ENCODE results near the gene PTX3. TPM values are rescaled to one million over a fixed set of nuclear protein-coding genes. Genes with fewer than 3 reads are reported as not detected.

The PTX3 gene
- 1 to 10 TPM; 1.2 to 2.1 TPM for total RNA-seq
- long read RNA-seq: 0 reads

GRCh38 chr3:157436583-157437291 is at the start of gene PTX3:
Gene PTX3, plus strand, starts transcription at chr3:157436850. Its CDS starts 84 bp downstream, at chr3:157436934.
- ATAC-seq: no peak
- DNase-seq: peak in 1 of 2 donors; percentile 7
- intact Hi-C loops (cut with DNase I, micrococcal nuclease): no loop called here

- DNase-seq: no peak
- intact Hi-C loops (cut with DNase I, micrococcal nuclease): no loop called here
- ATAC-seq: no peak
These were observed 48.8 kb upstream of the PTX3 start for GRCh38 chr3:157387708-157388435.

GRCh38 chr3:157388976-157389375 is 47.7 kb upstream of the PTX3 start:
- ATAC-seq: no peak
- no peak for DNase-seq
- intact Hi-C loops (cut with DNase I, micrococcal nuclease): no loop called here

GRCh38 chr3:157390713-157391515 is 45.7 kb upstream of the PTX3 start:
- intact Hi-C loops (cut with DNase I, micrococcal nuclease): no loop called here
- no peak for ATAC-seq
- DNase-seq: no peak

GRCh38 chr3:157392104-157392503 is 44.5 kb upstream of the PTX3 start:
- no peak for DNase-seq
- intact Hi-C loops (cut with DNase I, micrococcal nuclease): no loop called here
- ATAC-seq: no peak

GRCh38 chr3:157393113-157393512 is 43.5 kb upstream of the PTX3 start:
- intact Hi-C loops (cut with DNase I, micrococcal nuclease): no loop called here
- DNase-seq: no peak
- no peak for ATAC-seq

- DNase-seq: no peak
- no peak for ATAC-seq
- intact Hi-C loops (cut with DNase I, micrococcal nuclease): no loop called here
These were observed 42.2 kb upstream of the PTX3 start for GRCh38 chr3:157394411-157394810.

GRCh38 chr3:157398598-157398997 is 38.1 kb upstream of the PTX3 start:
- intact Hi-C loops (cut with DNase I, micrococcal nuclease): no loop called here
- ATAC-seq: no peak
- DNase-seq: no peak

- intact Hi-C loops (cut with DNase I, micrococcal nuclease): no loop called here
- no peak for DNase-seq
- no peak for ATAC-seq
These were observed 32.3 kb upstream of the PTX3 start for GRCh38 chr3:157404381-157404780.

- ATAC-seq (no peak), DNase-seq (no peak)
- intact Hi-C loops (cut with DNase I, micrococcal nuclease): no loop called here
These were observed 31.2 kb upstream of the PTX3 start for GRCh38 chr3:157405457-157405856.

GRCh38 chr3:157406394-157406793 is 30.3 kb upstream of the PTX3 start:
- intact Hi-C loops (cut with DNase I, micrococcal nuclease): no loop called here
- DNase-seq: no peak

GRCh38 chr3:157407769-157408168 is 28.9 kb upstream of the PTX3 start:
- intact Hi-C loops (cut with DNase I, micrococcal nuclease): no loop called here
- ATAC-seq (no peak), DNase-seq (no peak)

More at GRCh38 chr3:157406394-157406793, 30.3 kb upstream of the PTX3 start:
- no peak for ATAC-seq

- intact Hi-C loops (cut with DNase I, micrococcal nuclease): no loop called here
- DNase-seq (no peak), ATAC-seq (no peak)
These were observed 28.0 kb upstream of the PTX3 start for GRCh38 chr3:157408499-157409149.

- intact Hi-C loops (cut with DNase I, micrococcal nuclease): no loop called here
- no peak for DNase-seq
- ATAC-seq: no peak
These were observed 27.1 kb upstream of the PTX3 start for GRCh38 chr3:157409516-157409915.

GRCh38 chr3:157410945-157411344 is 25.7 kb upstream of the PTX3 start:
- DNase-seq: no peak
- no peak for ATAC-seq
- intact Hi-C loops (cut with DNase I, micrococcal nuclease): no loop called here

- no peak for ATAC-seq
- DNase-seq: no peak
- intact Hi-C loops (cut with DNase I, micrococcal nuclease): no loop called here
These were observed 24.3 kb upstream of the PTX3 start for GRCh38 chr3:157412323-157412855.

- intact Hi-C loops (cut with DNase I, micrococcal nuclease): no loop called here
- ATAC-seq: no peak
These were observed 21.8 kb upstream of the PTX3 start for GRCh38 chr3:157414861-157415260.

GRCh38 chr3:157416347-157417087 is 20.1 kb upstream of the PTX3 start:
- DNase-seq: no peak
- ATAC-seq: no peak
- intact Hi-C loops (cut with DNase I, micrococcal nuclease): no loop called here

More at GRCh38 chr3:157414861-157415260, 21.8 kb upstream of the PTX3 start:
- no peak for DNase-seq

All from left colon (tissue), 2 donors.